Choroid plexus epithelial cell (primary cell): ENCODE measurements around the gene FBLIM1.

Experiments used
- DNase-seq: peaks from one replicate; pipeline ENCODE4 v3.0.0-alpha.2; 2010; ENCODE audit warnings: low read depth
- H3K4me3 ChIP-seq: 2 replicates; pipeline ENCODE4 v1.5.1; 2011; ENCODE audit warnings: low read depth, mild to moderate bottlenecking, control low read depth, low read length, moderate library complexity
- CTCF ChIP-seq: conservative IDR thresholded peaks from 2 replicates; pipeline ENCODE4 v1.5.1; 2011; ENCODE audit warnings: low read depth, mild to moderate bottlenecking, control low read depth, inconsistent platforms, low read length, moderate library complexity

FBLIM1 gene

DNA sequence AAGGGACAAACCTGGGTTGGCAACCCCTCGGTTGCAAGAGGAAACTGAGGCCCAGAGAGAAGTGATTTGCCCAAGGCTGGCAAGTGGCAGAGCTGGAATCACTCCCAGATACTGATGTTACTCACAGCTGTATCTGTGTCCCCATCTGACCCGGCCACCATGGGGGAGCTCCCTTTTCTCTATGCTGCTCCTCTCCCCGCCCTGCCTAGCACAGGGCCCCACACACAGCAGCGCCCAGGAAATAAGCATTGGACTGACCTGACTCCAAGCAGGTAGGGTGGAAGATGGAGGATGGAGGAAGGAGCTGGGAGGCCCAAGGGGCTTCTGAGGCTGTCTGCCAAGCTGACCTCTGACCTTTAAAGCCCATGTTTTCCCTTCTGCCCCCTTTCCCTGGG is 3.0 kb upstream of the FBLIM1 start:
- H3K4me3 ChIP-seq, result no peak overlapping the region
- no peak for DNase-seq
- TF ChIP-seq CTCF, result no peak

DNA sequence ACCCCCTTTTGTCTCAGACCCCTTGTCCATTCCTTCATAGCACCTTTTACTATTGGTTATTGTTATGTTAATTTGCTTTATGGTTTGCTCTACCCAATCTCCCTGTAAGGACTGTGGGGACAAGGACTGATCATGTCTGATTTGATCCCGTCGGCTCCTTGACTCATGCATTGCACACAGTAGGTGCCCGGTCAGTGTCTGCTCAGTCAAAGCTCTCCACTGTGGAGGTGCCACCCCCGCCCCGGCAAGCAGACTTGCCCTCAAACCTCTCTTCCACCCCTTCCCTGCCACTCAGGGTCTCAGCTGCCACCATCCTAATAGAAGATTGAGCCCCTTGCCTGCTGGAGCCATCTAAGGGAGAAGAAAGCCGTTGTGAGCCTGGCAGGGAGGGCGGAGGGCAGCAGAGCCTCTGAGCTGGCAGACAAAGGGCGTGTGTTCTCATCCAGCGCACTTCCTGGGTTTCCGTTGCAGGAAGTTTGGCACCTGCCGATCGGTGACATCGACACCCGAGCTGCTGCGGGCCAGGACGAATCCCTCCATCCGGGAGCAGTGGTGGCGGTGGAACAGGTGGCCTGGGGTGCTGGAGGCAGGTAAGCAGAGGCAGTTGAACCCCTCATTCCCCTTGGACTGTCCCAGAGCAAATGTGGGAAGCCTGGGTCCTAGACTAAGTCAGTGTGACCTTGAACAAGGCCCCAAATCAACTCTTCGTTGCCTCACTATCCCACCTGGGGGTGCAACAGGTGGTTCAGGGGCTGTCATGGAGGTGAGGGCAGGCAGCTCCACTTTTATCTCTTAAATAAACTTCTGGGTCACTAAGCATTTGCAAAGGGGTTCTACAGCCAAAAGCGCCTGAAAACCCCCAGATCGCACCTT is 2.2 kb upstream of the FBLIM1 start:
- TF ChIP-seq CTCF, result no peak
- H3K4me3 ChIP-seq, result no peak overlapping the region
- no peak for DNase-seq

GRCh38 chr1:15757016-15757543 is 1.5 kb upstream of the FBLIM1 start:
- no peak overlapping the region for H3K4me3 ChIP-seq
- no peak for TF ChIP-seq CTCF
- no peak for DNase-seq

DNA sequence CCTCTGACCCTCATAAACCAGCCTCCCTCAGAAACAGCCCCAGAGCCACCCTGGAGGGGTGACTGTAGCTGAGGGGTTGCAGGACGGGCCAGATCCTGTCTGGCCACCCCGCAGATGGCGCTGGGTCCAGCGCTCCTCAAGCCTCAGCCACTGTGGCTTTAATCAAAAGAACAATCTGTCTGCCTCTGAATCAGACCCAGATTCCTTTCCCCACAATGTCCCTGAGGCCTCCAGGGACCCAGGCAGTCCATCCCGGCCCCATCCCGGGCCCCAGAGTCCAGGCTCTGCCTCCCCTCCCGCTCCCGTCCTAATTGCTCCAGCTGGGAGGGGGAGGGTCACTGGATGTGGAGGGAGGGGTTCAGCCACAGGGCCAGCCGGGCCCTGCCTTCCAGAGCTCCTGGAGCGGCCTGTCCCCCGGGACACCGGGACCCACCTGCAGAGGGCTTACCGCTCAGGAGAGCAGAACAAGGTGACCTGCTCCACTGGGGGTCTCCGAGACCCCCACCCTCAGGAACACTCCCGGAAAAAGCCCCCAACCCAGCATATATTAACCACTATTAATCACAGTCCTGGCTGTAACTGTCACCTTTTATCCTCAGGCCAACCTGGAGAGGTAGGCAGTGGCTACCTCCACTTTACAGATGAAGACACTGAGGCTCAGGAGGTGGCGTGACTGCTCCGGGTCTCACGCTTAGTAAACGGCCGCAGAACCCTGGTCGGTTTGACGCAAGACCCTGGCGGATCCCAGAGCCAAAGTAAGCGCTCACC is 836 bp upstream of the FBLIM1 start:
- no peak for TF ChIP-seq CTCF

DNA sequence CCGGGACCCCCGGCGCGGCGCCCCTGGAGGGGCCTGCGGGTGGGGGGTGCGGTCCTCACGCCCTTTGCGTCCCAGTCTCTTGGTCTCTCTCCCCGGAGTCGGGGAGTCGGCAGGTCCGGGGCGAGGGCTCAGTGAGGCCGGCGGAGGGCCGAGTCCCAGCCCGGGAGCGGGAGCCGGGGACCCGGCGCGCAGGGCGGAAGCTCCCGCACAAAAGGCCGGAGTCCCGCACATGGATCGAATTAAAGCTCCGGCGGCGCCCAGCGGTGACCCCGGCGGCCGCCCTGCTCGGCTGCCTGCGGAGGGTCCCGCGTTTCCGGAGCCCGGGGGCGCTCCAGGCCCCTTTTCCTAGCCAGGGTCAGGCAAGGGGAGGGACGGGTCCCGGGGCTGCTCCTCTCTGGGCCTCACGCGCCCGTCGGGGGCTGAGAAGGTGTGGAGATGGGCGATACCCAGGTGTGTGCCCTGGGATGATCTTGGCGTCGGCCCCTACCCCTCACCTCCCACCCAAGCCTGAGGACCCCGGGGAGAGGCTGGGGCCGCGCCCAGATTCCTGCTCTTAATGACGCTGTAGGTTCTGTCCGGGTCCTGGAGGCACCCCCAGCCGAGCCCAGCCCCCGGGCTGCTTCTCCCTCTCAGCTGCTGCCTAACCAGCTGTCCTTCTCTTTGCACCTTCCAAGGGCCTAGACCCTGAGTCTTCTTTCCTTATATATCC is 512 bp downstream of the FBLIM1 start:
- DNase-seq, result peak; percentile 26
- H3K4me3 ChIP-seq, result peak overlapping the region; percentile 78
- no peak for TF ChIP-seq CTCF

More for the DNA sequence above, 836 bp upstream of the FBLIM1 start:
- peak overlapping the region; percentile 78 for H3K4me3 ChIP-seq
- DNase-seq, result peak; percentile 20

- TF ChIP-seq CTCF, result no peak
- peak overlapping the region; percentile 78 for H3K4me3 ChIP-seq
- peak; percentile 80 for DNase-seq
Observed at GRCh38 chr1:15760520-15761211, 2.1 kb downstream of the FBLIM1 start.
